Activated CD8-positive, alpha-beta memory T cell treated with anti-CD3 and anti-CD28 coated beads, Interleukin-2, amount 50 U/mL, for 24 hours (primary cell): ENCODE data around the gene H2AZ2.
"Not testable (repeated sequence)": the region's sequence is repeated elsewhere in the genome, so short reads cannot be mapped to it uniquely, and the experiment has no call there.

Source experiments
- DNase-seq: peaks from one replicate; pipeline ENCODE4 v3.0.0-alpha.2; 2020; ENCODE audit errors: extremely low read depth

The H2AZ2 gene

GRCh38 chr7:44814919-44815318 is 33.0 kb downstream of the H2AZ2 start:
- DNase-seq: no peak

- DNase-seq: no peak
These were observed 36.3 kb downstream of the H2AZ2 start for GRCh38 chr7:44811571-44811970.

GRCh38 chr7:44811093-44811492 is 36.8 kb downstream of the H2AZ2 start:
- no peak for DNase-seq

- DNase-seq: no peak
These were observed 38.9 kb downstream of the H2AZ2 start for GRCh38 chr7:44808914-44809393.

- DNase-seq: no peak
These were observed 41.9 kb downstream of the H2AZ2 start for GRCh38 chr7:44805950-44806349.

- DNase-seq: not testable (repeated sequence)
These were observed 43.9 kb downstream of the H2AZ2 start for GRCh38 chr7:44803828-44804519.

GRCh38 chr7:44802418-44803025 is 45.4 kb downstream of the H2AZ2 start:
- no peak for DNase-seq

GRCh38 chr7:44801890-44802289 is 46.0 kb downstream of the H2AZ2 start:
- no peak for DNase-seq

GRCh38 chr7:44799939-44800338 is 47.9 kb downstream of the H2AZ2 start:
- DNase-seq: no peak

- DNase-seq: no peak
These were observed 49.1 kb downstream of the H2AZ2 start for GRCh38 chr7:44798649-44799305.

- DNase-seq: peak; percentile 65
These were observed 50.3 kb downstream of the H2AZ2 start for GRCh38 chr7:44797329-44798258.

- DNase-seq: peak; percentile 95
These were observed 51.2 kb downstream of the H2AZ2 start, which contains the start of gene PPIA for GRCh38 chr7:44796504-44797328. TSS of gene PPIA (plus strand) at chr7:44796681. CDS start at chr7:44796725, 44 bp downstream.

GRCh38 chr7:44796034-44796503 is 51.8 kb downstream of the H2AZ2 start:
- no peak for DNase-seq

GRCh38 chr7:44794331-44794730 is 53.6 kb downstream of the H2AZ2 start:
- DNase-seq: no peak

GRCh38 chr7:44793919-44794318 is 54.0 kb downstream of the H2AZ2 start:
- no peak for DNase-seq

- DNase-seq: no peak
These were observed 56.3 kb downstream of the H2AZ2 start for GRCh38 chr7:44791278-44792219.

- DNase-seq: no peak
These were observed 57.9 kb downstream of the H2AZ2 start for GRCh38 chr7:44789990-44790389.

- no peak for DNase-seq
These were observed 60.1 kb downstream of the H2AZ2 start for GRCh38 chr7:44787762-44788161.

GRCh38 chr7:44787041-44787440 is 60.8 kb downstream of the H2AZ2 start:
- no peak for DNase-seq

GRCh38 chr7:44785218-44785617 is 62.7 kb downstream of the H2AZ2 start:
- DNase-seq: not testable (repeated sequence)
